SK-N-SH (cell line): ENCODE results near the gene NRARP. TPM values are rescaled to one million over a fixed set of nuclear protein-coding genes. Genes with fewer than 3 reads are reported as not detected.

ENCODE experiments used
- CTCF ChIA-PET: fragments of 300-600, 350-600 bp; formaldehyde crosslinking; extraction: SDS; loops from one replicate; lab custom pipeline; 2021; lab: Yijun Ruan, JAX
- POLR2A ChIA-PET: fragments of 350-600 bp; sonication (Branson Sonifier 250); formaldehyde crosslinking; extraction: SDS; loops from one replicate; lab custom pipeline; 2020; ENCODE audit warnings: antibody characterized with exemption, inconsistent platforms; lab: Yijun Ruan, JAX
- DNase-seq: peaks from one replicate; pipeline ENCODE4 v3.0.0; 2012
- H2AFZ ChIP-seq: fragments of 200-600 bp; sonication (generic); 2 replicates; pipeline ENCODE4 v1.8.1; 2016; ENCODE audit warnings: antibody characterized with exemption, mild to moderate bottlenecking, low read depth
- H3F3A ChIP-seq: fragments of 200-600 bp; sonication (generic); replicated peaks from 2 replicates; pipeline ENCODE3; 2016; ENCODE audit warnings: antibody characterized with exemption, mild to moderate bottlenecking; ENCODE audit not compliant: insufficient read depth
- H3K27ac ChIP-seq, 2 experiments: fragments of 200-500 bp in 1 of 2; fragments of 200-600 bp in 1 of 2; sonication (Bioruptor generic) in 1 of 2; sonication (generic), shearing (Covaris generic) in 1 of 2; 2 replicates each; pipeline versions ENCODE4 v1.5.1 to v1.6.1; 2014 to 2016; ENCODE audit warnings: low read depth in 2 of 2, inconsistent platforms in 1 of 2, low read length in 1 of 2, mild to moderate bottlenecking in 1 of 2, mixed read lengths in 1 of 2
- H3K27me3 ChIP-seq: fragments of 200-600 bp; sonication (generic), shearing (Covaris generic); 2 replicates; pipeline ENCODE4 v1.6.1; 2016; ENCODE audit warnings: mixed run types; ENCODE audit not compliant: insufficient read depth
- H3K36me3 ChIP-seq, 2 experiments: fragments of 200-500 bp in 1 of 2; fragments of 200-600 bp in 1 of 2; sonication (Bioruptor generic) in 1 of 2; sonication (generic) in 1 of 2; replicated peaks in 1 of 2; 2 replicates each; pipeline versions ENCODE3 to v1.5.1; 2014 to 2016; ENCODE audit warnings: low read length in 1 of 2, mild to moderate bottlenecking in 1 of 2; ENCODE audit not compliant: insufficient read depth in 2 of 2, control insufficient read depth in 1 of 2
- H3K4me1 ChIP-seq, 2 experiments: fragments of 200-500 bp in 1 of 2; fragments of 200-600 bp in 1 of 2; sonication (Bioruptor generic) in 1 of 2; sonication (generic), shearing (Covaris generic) in 1 of 2; 2 replicates each; pipeline versions ENCODE4 v1.5.1 to v1.6.1; 2014 to 2016; ENCODE audit warnings: low read depth in 1 of 2, low read length in 1 of 2, mixed run types in 1 of 2; ENCODE audit not compliant: insufficient read depth in 2 of 2, control insufficient read depth in 1 of 2
- H3K4me2 ChIP-seq: fragments of 200-600 bp; sonication (generic), shearing (Covaris generic); 2 replicates; pipeline ENCODE4 v1.6.1; 2017; ENCODE audit warnings: mixed run types
- H3K4me3 ChIP-seq, 2 experiments: fragments of 200-500 bp in 1 of 2; fragments of 200-600 bp in 1 of 2; sonication (Bioruptor generic) in 1 of 2; sonication (generic), shearing (Covaris generic) in 1 of 2; 2 replicates each; pipeline versions ENCODE4 v1.5.1 to v1.8.1; 2014 to 2016; ENCODE audit warnings: low read depth in 2 of 2, inconsistent platforms in 1 of 2, low read length in 1 of 2, mild to moderate bottlenecking in 1 of 2, mixed read lengths in 1 of 2, moderate library complexity in 1 of 2
- H3K79me2 ChIP-seq: fragments of 200-600 bp; sonication (generic); 2 replicates; pipeline ENCODE4 v1.8.1; 2017; ENCODE audit warnings: mild to moderate bottlenecking; ENCODE audit not compliant: insufficient read depth
- H3K9ac ChIP-seq: fragments of 200-600 bp; sonication (generic); 2 replicates; pipeline ENCODE4 v1.6.1; 2017; ENCODE audit warnings: mixed run types
- H3K9me2 ChIP-seq: fragments of 200-600 bp; sonication (generic); 2 replicates; pipeline ENCODE4 v1.6.1; 2017; ENCODE audit warnings: mixed run types
- H3K9me3 ChIP-seq: fragments of 200-600 bp; sonication (generic); 2 replicates; pipeline ENCODE4 v1.6.1; 2017; ENCODE audit warnings: mixed run types, mild to moderate bottlenecking, moderate library complexity
- H4K20me1 ChIP-seq: fragments of 200-600 bp; sonication (generic); 2 replicates; pipeline ENCODE4 v1.6.1; 2017; ENCODE audit warnings: mild to moderate bottlenecking, mixed run types; ENCODE audit not compliant: insufficient read depth
- ELF1 ChIP-seq: IDR thresholded peaks from 2 replicates; pipeline ENCODE4 v1.4.0; 2012
- EZH2phosphoT487 ChIP-seq: fragments of 200-600 bp; sonication (generic); IDR thresholded peaks from 2 replicates; pipeline ENCODE4 v1.6.1; 2017; ENCODE audit warnings: low read depth, mixed run types, mild to moderate bottlenecking, antibody characterized with exemption, moderate library complexity, borderline replicate concordance
- FOSL2 ChIP-seq: IDR thresholded peaks from 2 replicates; pipeline ENCODE4 v1.4.0; 2012; ENCODE audit warnings: low read depth, mild to moderate bottlenecking, moderate library complexity, borderline replicate concordance
- FOXM1 ChIP-seq: IDR thresholded peaks from 2 replicates; pipeline ENCODE4 v1.4.0; 2012; ENCODE audit warnings: low read depth, mild to moderate bottlenecking
- GATA2 ChIP-seq: sonication (generic); formaldehyde crosslinking; IDR thresholded peaks from 2 replicates; pipeline ENCODE4 v1.5.0; 2020; ENCODE audit warnings: mild to moderate bottlenecking, missing genetic modification reagents
- MEF2A ChIP-seq: IDR thresholded peaks from 2 replicates; pipeline ENCODE4 v1.4.0; 2012; ENCODE audit warnings: low read depth, borderline replicate concordance
- RAD21 ChIP-seq: IDR thresholded peaks from 2 replicates; pipeline ENCODE4 v1.6.1; 2012; ENCODE audit warnings: mild to moderate bottlenecking, low read length
- RCOR1 ChIP-seq: fragments of 150-350 bp; IDR thresholded peaks from 2 replicates; pipeline ENCODE4 v1.6.1; 2017; ENCODE audit warnings: antibody characterized with exemption, low read length
- SIN3A ChIP-seq: IDR thresholded peaks from 2 replicates; pipeline ENCODE4 v1.6.1; 2012; ENCODE audit warnings: low read depth, mild to moderate bottlenecking, low read length, moderate library complexity, borderline replicate concordance
- SMC3 ChIP-seq: IDR thresholded peaks from 2 replicates; pipeline ENCODE4 v1.6.1; 2012; ENCODE audit warnings: low read depth, low read length, improper control_type of control experiment
- TAF1 ChIP-seq: IDR thresholded peaks from 2 replicates; pipeline ENCODE4 v1.6.1; 2012; ENCODE audit warnings: low read depth, mild to moderate bottlenecking, low read length, moderate library complexity, borderline replicate concordance
- WGBS: methylation state at CpG from one replicate; pipeline ENCODE4 v1.1.6; 2017; ENCODE audit warnings: low lambda C conversion rate; 5-methylcytosine and 5-hydroxymethylcytosine counted together
- polyA plus RNA-seq, 3 experiments: library from polyadenylated mRNA; depleted of rRNA; stranded (reverse); fragments of >200 nt; gene quantifications; 2 replicates each; pipeline ENCODE4 v1.2.3, GENCODE V29; 2012
- TF ChIP-seq, protein P1 (sequence below): fragments of 200-600 bp; sonication (generic); IDR thresholded peaks from 2 replicates; pipeline ENCODE4 v1.6.1; 2017; ENCODE audit warnings: antibody characterized with exemption, mild to moderate bottlenecking, moderate library complexity
- TF ChIP-seq, protein P2 (sequence below): IDR thresholded peaks from 2 replicates; pipeline ENCODE4 v1.6.1; 2012; ENCODE audit warnings: mild to moderate bottlenecking, low read depth, low read length, moderate library complexity
- TF ChIP-seq, protein P3 (sequence below): fragments of 150-350 bp; IDR thresholded peaks from 2 replicates; pipeline ENCODE4 v1.6.1; 2016; ENCODE audit warnings: mild to moderate bottlenecking, low read depth, low read length
- TF ChIP-seq, protein P4 (sequence below): IDR thresholded peaks from 2 replicates; pipeline ENCODE4 v1.4.0; 2012; ENCODE audit warnings: low read depth, borderline replicate concordance
- TF ChIP-seq, protein P5 (sequence below): IDR thresholded peaks from 2 replicates; pipeline ENCODE4 v1.4.0; 2012; ENCODE audit warnings: low read depth, borderline replicate concordance
- TF ChIP-seq, protein P6 (sequence below): IDR thresholded peaks from 2 replicates; pipeline ENCODE4 v1.4.0; 2012; ENCODE audit warnings: low read depth

NRARP gene
- polyA plus RNA-seq, 1 of the 3 experiments (the other 2 are of a cell fraction), result 3.9 TPM

DNA sequence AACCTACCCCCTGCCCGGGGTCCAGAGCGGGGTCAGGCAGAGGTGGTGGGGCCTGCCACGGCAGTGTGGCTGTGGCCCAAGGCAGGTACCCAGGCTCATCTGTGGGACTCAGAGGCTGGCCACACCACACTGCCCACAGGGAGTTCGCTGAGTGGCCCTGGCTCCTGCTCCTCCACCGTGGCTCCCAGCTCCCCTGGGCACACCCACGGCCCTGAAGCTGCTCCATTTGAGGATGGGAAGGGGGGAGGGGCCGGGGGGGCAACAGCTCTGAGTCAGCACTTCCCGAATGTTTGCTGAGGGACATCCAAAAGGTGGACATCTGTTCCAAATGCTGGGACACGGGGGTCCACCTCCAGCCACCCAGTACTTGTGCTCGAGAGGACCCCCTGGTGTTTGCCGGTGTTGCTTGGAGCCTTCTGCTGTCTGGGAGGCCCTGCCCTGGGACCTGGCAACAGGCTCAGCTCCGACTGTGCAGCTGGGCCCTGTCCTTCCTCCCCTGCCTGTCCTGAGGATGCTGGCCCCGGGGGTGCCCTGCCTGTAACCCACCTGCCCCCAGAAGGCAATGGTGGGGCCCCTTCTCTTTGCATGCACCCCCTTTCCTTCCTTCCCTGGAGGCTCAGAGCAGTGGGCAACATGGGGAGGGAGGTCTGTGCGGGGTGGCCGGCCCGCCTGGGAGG lies 2.5 kb upstream of the NRARP start:
- Histone ChIP-seq H3F3A (peaks cover 4% of the 10 kb centered on the region), H3K9me3 (no peaks in the 10 kb centered on the region), H3K4me2 (no peak overlapping the region), H3K9ac (no peak overlapping the region), H3K27me3 (no peaks in the 10 kb centered on the region), H3K27ac (no peak overlapping the region), H3K4me3 (no peak overlapping the region), H4K20me1 (no peaks in the 10 kb centered on the region), H3K79me2 (no peaks in the 10 kb centered on the region), H2AFZ (no peak overlapping the region), H3K4me1 (peaks cover 0 to 24% of the 10 kb centered on the region in 2 experiments; a peak in 2 of 4 replicates), H3K9me2 (no peaks in the 10 kb centered on the region), H3K36me3 (no peaks in the 10 kb centered on the region)
- DNase-seq, result peak; percentile 51
- CTCF ChIA-PET, result interaction anchor here (1.5 to 5.7 kb wide), 2 partner anchors 8 to 14 kb away, joined by 5 to 74 read pairs; no protein-coding TSS in a partner anchor
- TF ChIP-seq EZH2phosphoT487 (no peak), SMC3 (no peak), SIN3A (no peak), ELF1 (no peak), RCOR1 (no peak), FOXM1 (no peak), FOSL2 (no peak), GATA2 (no peak), TAF1 (no peak), RAD21 (no peak), MEF2A (no peak)
- TF ChIP-seq, protein P1, sequence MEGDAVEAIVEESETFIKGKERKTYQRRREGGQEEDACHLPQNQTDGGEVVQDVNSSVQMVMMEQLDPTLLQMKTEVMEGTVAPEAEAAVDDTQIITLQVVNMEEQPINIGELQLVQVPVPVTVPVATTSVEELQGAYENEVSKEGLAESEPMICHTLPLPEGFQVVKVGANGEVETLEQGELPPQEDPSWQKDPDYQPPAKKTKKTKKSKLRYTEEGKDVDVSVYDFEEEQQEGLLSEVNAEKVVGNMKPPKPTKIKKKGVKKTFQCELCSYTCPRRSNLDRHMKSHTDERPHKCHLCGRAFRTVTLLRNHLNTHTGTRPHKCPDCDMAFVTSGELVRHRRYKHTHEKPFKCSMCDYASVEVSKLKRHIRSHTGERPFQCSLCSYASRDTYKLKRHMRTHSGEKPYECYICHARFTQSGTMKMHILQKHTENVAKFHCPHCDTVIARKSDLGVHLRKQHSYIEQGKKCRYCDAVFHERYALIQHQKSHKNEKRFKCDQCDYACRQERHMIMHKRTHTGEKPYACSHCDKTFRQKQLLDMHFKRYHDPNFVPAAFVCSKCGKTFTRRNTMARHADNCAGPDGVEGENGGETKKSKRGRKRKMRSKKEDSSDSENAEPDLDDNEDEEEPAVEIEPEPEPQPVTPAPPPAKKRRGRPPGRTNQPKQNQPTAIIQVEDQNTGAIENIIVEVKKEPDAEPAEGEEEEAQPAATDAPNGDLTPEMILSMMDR, result no peak; the same call in 1 of the 2 replicates
- TF ChIP-seq, protein P2, sequence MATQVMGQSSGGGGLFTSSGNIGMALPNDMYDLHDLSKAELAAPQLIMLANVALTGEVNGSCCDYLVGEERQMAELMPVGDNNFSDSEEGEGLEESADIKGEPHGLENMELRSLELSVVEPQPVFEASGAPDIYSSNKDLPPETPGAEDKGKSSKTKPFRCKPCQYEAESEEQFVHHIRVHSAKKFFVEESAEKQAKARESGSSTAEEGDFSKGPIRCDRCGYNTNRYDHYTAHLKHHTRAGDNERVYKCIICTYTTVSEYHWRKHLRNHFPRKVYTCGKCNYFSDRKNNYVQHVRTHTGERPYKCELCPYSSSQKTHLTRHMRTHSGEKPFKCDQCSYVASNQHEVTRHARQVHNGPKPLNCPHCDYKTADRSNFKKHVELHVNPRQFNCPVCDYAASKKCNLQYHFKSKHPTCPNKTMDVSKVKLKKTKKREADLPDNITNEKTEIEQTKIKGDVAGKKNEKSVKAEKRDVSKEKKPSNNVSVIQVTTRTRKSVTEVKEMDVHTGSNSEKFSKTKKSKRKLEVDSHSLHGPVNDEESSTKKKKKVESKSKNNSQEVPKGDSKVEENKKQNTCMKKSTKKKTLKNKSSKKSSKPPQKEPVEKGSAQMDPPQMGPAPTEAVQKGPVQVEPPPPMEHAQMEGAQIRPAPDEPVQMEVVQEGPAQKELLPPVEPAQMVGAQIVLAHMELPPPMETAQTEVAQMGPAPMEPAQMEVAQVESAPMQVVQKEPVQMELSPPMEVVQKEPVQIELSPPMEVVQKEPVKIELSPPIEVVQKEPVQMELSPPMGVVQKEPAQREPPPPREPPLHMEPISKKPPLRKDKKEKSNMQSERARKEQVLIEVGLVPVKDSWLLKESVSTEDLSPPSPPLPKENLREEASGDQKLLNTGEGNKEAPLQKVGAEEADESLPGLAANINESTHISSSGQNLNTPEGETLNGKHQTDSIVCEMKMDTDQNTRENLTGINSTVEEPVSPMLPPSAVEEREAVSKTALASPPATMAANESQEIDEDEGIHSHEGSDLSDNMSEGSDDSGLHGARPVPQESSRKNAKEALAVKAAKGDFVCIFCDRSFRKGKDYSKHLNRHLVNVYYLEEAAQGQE, result no peak
- TF ChIP-seq, protein P3, sequence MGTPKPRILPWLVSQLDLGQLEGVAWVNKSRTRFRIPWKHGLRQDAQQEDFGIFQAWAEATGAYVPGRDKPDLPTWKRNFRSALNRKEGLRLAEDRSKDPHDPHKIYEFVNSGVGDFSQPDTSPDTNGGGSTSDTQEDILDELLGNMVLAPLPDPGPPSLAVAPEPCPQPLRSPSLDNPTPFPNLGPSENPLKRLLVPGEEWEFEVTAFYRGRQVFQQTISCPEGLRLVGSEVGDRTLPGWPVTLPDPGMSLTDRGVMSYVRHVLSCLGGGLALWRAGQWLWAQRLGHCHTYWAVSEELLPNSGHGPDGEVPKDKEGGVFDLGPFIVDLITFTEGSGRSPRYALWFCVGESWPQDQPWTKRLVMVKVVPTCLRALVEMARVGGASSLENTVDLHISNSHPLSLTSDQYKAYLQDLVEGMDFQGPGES, result no peak
- TF ChIP-seq, protein P4, sequence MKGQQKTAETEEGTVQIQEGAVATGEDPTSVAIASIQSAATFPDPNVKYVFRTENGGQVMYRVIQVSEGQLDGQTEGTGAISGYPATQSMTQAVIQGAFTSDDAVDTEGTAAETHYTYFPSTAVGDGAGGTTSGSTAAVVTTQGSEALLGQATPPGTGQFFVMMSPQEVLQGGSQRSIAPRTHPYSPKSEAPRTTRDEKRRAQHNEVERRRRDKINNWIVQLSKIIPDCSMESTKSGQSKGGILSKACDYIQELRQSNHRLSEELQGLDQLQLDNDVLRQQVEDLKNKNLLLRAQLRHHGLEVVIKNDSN, result no peak
- TF ChIP-seq, protein P5, sequence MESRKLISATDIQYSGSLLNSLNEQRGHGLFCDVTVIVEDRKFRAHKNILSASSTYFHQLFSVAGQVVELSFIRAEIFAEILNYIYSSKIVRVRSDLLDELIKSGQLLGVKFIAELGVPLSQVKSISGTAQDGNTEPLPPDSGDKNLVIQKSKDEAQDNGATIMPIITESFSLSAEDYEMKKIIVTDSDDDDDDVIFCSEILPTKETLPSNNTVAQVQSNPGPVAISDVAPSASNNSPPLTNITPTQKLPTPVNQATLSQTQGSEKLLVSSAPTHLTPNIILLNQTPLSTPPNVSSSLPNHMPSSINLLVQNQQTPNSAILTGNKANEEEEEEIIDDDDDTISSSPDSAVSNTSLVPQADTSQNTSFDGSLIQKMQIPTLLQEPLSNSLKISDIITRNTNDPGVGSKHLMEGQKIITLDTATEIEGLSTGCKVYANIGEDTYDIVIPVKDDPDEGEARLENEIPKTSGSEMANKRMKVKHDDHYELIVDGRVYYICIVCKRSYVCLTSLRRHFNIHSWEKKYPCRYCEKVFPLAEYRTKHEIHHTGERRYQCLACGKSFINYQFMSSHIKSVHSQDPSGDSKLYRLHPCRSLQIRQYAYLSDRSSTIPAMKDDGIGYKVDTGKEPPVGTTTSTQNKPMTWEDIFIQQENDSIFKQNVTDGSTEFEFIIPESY, result no peak
- TF ChIP-seq, protein P6, sequence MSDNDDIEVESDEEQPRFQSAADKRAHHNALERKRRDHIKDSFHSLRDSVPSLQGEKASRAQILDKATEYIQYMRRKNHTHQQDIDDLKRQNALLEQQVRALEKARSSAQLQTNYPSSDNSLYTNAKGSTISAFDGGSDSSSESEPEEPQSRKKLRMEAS, result no peak
- WGBS, result 78% methylated on average over 7 of the region's 16 CpGs
- POLR2A ChIA-PET, result no interaction called here
